Placental pericyte (primary cell): Measurements from ENCODE around the gene OTOA. TPM values are rescaled to one million over a fixed set of nuclear protein-coding genes. Genes with fewer than 3 reads are reported as not detected.
A peak's percentile ranks its signal among the peaks of the same experiment; 100 is the strongest.

Experiments used
- small RNA-seq: library from RNA; depleted of rRNA; stranded (forward); fragments of <200 nt; gene quantifications from one replicate; pipeline ENCODE3, GENCODE V24; 2012; ENCODE audit warnings: low replicate concordance
- total RNA-seq: library from RNA; depleted of rRNA; stranded (reverse); fragments of >200 nt; gene quantifications from 2 replicates; pipeline ENCODE4 v1.2.3, GENCODE V29; 2012

The OTOA gene
- not detected in 2 replicates for total RNA-seq

DNA sequence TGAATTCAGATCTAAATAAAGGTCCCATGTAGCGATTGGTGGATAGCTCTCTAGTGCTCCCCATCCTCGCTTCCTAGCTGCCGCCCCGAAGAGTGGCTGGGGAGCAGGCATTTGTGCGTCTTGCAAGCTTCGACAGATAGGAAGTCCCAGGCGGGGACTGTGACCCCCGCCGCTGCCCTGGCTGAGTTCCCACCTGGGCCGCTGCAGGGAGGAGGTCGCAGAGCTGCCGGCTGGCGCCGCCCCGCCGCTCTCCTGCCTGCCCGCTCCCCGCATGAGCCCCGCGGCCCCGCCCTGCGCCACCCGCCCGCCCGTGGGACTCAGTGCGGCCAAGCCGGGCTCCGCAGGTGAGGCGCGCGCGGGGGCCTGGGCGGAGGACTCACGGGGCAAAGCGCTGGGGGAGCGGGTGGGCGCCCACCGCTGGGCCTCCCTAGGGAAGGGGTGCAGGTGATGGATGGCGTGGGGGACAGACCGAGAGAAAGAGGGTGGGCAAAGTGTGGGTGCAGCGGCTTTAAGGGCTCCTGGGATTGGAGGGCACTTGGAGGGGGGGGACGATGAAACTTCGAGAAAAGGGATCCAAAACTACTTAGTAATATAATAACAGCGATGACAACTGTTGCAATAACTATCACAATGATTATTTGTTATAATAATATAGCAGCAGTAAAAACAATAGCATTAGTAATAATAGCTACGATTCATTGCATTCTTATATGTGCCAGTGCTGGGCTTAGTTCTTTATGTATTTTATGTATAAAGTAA, at the start of gene OTOA:
OTOA (plus strand) TSS at position 80 of the 759 bp plus-strand sequence. CDS start 14,547 bp downstream, outside the sequence.

DNA sequence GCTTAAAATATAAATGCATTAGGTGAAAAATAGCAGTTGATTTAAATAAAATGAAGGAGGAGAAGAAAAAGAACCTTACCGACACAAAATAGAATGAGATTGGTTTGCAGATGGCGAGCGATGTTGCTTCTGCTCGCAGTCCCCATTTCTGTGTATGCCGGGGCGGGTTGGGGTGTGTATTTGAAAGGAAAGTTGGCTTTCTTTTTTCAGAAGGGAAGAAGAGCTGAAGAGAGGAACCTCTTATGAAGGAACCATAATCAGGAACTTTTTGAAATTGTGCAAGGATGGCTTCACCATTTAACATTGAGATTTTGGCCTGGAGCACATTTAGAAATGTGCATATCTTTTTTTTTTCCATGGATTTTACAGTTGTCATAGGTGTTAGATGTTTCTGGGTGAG, 11.3 kb upstream of the OTOA start, which contains the start of gene IGSF6:
IGSF6 (minus strand) TSS at position 156 of the 400 bp plus-strand sequence; CDS start at position 146, 10 bp downstream.

Small RNAs within 50 kb of the gene (small RNA-seq; reads per million reads assigned to genes)
- gene RNU6-1005P (2.3 reads per million, percentile 72 among the genes with 10 or more reads in this experiment), gene RNU6-196P (not detected)

Other genes with a start within 250 kb of the OTOA start
- 176 and 177 TPM in 2 replicates for gene METTL9, start 64.4 kb upstream of the OTOA start, total RNA-seq
- gene IGSF6, start 11.4 kb upstream of the OTOA start, total RNA-seq = under 0.01 TPM in 2 replicates
- gene NPIPB4, start 193.8 kb downstream of the OTOA start, total RNA-seq = 22.1 and 42.9 TPM in 2 replicates